ENCODE data around the gene FCAMR. TPM values are rescaled to one million over a fixed set of nuclear protein-coding genes. Genes with fewer than 3 reads are reported as not detected.

Gene FCAMR
- total RNA-seq, 1 donor from 2014 or later = not detected

DNA sequence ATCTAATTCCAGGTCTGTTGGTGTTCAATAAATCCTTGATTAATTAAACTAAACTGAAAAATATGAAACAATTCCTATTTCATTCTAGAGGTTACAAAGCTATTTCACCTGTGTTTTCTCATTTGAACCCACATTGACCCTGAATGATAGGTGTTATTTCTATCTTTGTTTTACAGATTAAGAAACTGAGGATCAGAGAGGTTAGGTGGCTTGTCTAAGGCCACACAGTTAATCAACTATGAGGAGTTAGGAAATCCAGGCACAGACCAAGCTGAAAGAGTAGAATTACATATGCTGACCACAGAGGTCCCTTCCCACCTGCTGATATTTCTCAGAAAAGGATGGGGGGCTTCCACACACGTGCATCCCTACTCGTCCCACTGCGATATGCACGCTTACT is 24.5 kb downstream of the FCAMR start:
- Mint-ChIP-seq H3K4me3 (ENCODE audit: unreplicated experiment) (no peak overlapping the region), H3K27me3 (ENCODE audit: low read depth, unreplicated experiment) (peaks cover 70% of the 10 kb centered on the region), H3K36me3 (ENCODE audit: low read depth, unreplicated experiment) (no peaks in the 10 kb centered on the region), H3K27ac (ENCODE audit: unreplicated experiment) (no peak overlapping the region), H3K9me3 (ENCODE audit: unreplicated experiment) (peaks cover 5% of the 10 kb centered on the region), H3K4me1 (ENCODE audit: low read depth, unreplicated experiment) (no peaks in the 10 kb centered on the region)
- Histone ChIP-seq H3K9me3 (ENCODE audit: insufficient read depth, low read depth, low read length) (no peaks in the 10 kb centered on the region), H3K79me2 (ENCODE audit: insufficient read depth, low read length) (no peaks in the 10 kb centered on the region), H3K9ac (ENCODE audit: low read length) (no peak overlapping the region), H3K36me3 (ENCODE audit: insufficient read depth, low read length) (no peaks in the 10 kb centered on the region), H3K27ac (ENCODE audit: low read depth, low read length) (no peak overlapping the region), H3K27me3 (ENCODE audit: insufficient read depth, low read length) (peaks cover 14% of the 10 kb centered on the region), H3K4me3 (ENCODE audit: insufficient read depth, low read depth, low read length) (no peak overlapping the region), H3K4me2 (ENCODE audit: low read length) (no peak overlapping the region), H3K4me1 (ENCODE audit: insufficient read depth, low read length) (no peaks in the 10 kb centered on the region), H4K20me1 (ENCODE audit: insufficient read depth, low read length) (no peaks in the 10 kb centered on the region), H2AFZ (ENCODE audit: low read depth, low read length) (no peak overlapping the region)
- FAIRE-seq (no peak), DNase-seq (ENCODE audit: low read depth) (no peak)
- TF ChIP-seq, protein P1, sequence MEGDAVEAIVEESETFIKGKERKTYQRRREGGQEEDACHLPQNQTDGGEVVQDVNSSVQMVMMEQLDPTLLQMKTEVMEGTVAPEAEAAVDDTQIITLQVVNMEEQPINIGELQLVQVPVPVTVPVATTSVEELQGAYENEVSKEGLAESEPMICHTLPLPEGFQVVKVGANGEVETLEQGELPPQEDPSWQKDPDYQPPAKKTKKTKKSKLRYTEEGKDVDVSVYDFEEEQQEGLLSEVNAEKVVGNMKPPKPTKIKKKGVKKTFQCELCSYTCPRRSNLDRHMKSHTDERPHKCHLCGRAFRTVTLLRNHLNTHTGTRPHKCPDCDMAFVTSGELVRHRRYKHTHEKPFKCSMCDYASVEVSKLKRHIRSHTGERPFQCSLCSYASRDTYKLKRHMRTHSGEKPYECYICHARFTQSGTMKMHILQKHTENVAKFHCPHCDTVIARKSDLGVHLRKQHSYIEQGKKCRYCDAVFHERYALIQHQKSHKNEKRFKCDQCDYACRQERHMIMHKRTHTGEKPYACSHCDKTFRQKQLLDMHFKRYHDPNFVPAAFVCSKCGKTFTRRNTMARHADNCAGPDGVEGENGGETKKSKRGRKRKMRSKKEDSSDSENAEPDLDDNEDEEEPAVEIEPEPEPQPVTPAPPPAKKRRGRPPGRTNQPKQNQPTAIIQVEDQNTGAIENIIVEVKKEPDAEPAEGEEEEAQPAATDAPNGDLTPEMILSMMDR (IDR thresholded peaks at IDR 0.05; ENCODE audit: insufficient read depth, low read depth, low read length) = no peak
- no peak for TF ChIP-seq EZH2 (IDR thresholded peaks at IDR 0.05; ENCODE audit: insufficient read depth, low read length)

DNA sequence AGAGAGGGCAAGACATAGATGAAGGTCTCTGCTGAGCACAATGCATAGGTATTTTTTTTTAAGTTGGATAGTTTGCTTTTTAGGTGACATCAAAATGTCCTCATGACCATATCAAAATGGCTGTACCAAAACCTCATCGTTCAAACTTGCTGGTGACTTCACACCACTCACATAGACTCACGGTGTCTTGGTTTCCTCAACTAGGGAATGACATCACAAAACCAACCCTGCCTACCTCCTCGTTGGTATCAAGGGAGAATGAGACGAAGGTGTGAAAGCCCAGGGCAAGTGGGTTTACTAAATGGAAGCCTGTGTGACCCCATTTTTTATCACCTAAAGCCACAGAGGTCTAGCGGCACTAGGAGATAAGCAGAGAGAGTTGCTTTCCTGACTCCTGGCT is 25.6 kb downstream of the FCAMR start:
- FAIRE-seq (no peak), DNase-seq (ENCODE audit: low read depth) (no peak)
- H3K36me3 ChIP-seq (ENCODE audit: insufficient read depth, low read length) = no peaks in the 10 kb centered on the region
- no peak overlapping the region for H3K27ac Mint-ChIP-seq (ENCODE audit: unreplicated experiment)
- H3K4me1 ChIP-seq (ENCODE audit: insufficient read depth, low read length) = no peaks in the 10 kb centered on the region
- peaks cover 5% of the 10 kb centered on the region for H3K9me3 Mint-ChIP-seq (ENCODE audit: unreplicated experiment)
- H3K9ac ChIP-seq (ENCODE audit: low read length) = no peak overlapping the region
- no peaks in the 10 kb centered on the region for H3K4me1 Mint-ChIP-seq (ENCODE audit: low read depth, unreplicated experiment)
- no peak overlapping the region for H3K4me3 ChIP-seq (ENCODE audit: insufficient read depth, low read depth, low read length)
- no peaks in the 10 kb centered on the region for H4K20me1 ChIP-seq (ENCODE audit: insufficient read depth, low read length)
- no peak overlapping the region for H3K4me2 ChIP-seq (ENCODE audit: low read length)
- TF ChIP-seq, protein P1 (IDR thresholded peaks at IDR 0.05; ENCODE audit: insufficient read depth, low read depth, low read length) = no peak
- TF ChIP-seq EZH2 (IDR thresholded peaks at IDR 0.05; ENCODE audit: insufficient read depth, low read length) = no peak
- H3K27me3 Mint-ChIP-seq (ENCODE audit: low read depth, unreplicated experiment) = peaks cover 68% of the 10 kb centered on the region
- H3K27me3 ChIP-seq (ENCODE audit: insufficient read depth, low read length) = peaks cover 14% of the 10 kb centered on the region
- H3K36me3 Mint-ChIP-seq (ENCODE audit: low read depth, unreplicated experiment) = no peaks in the 10 kb centered on the region
- H2AFZ ChIP-seq (ENCODE audit: low read depth, low read length) = no peak overlapping the region
- no peak overlapping the region for H3K4me3 Mint-ChIP-seq (ENCODE audit: unreplicated experiment)
- H3K9me3 ChIP-seq (ENCODE audit: insufficient read depth, low read depth, low read length) = no peaks in the 10 kb centered on the region
- H3K79me2 ChIP-seq (ENCODE audit: insufficient read depth, low read length) = no peaks in the 10 kb centered on the region
- no peak overlapping the region for H3K27ac ChIP-seq (ENCODE audit: low read depth, low read length)

DNA sequence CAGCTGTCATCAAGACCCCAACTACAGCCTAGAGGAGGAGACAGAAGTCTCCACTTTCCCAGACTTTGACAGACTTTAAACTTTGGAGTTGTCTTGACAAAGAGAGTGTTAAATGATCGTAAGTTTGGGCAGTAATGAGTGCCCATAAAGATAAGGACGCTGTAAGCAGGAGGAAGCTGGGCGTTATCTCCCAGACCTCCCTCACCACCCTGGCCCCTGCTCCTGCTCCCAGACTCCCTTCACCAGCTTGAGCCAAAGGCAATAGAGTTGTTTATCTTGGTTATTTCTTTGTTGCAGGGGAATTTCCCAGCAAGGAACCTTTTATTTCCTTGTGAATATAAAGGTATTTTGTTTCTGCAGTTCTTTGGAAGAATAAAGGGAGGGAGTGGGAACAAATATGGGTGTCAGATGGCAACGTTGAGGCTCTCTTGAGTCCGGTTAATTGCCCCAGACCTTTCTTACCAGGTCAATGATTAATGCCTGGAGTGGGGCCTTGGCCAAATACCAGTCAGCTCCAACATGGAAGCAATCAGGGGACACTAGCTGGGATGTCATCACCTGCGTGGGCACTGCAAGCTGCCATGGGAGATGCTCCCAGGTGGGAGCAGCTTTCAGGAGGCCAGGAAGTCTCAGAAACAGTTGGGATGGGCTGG is 28.4 kb downstream of the FCAMR start:
- no peak overlapping the region for H2AFZ ChIP-seq (ENCODE audit: low read depth, low read length)
- no peak overlapping the region for H3K27ac ChIP-seq (ENCODE audit: low read depth, low read length)
- no peak overlapping the region for H3K27ac Mint-ChIP-seq (ENCODE audit: unreplicated experiment)
- H3K79me2 ChIP-seq (ENCODE audit: insufficient read depth, low read length) = no peaks in the 10 kb centered on the region
- no peaks in the 10 kb centered on the region for H3K9me3 ChIP-seq (ENCODE audit: insufficient read depth, low read depth, low read length)
- H3K4me2 ChIP-seq (ENCODE audit: low read length) = no peak overlapping the region
- no peaks in the 10 kb centered on the region for H3K4me1 Mint-ChIP-seq (ENCODE audit: low read depth, unreplicated experiment)
- DNase-seq (ENCODE audit: low read depth) = no peak
- H3K27me3 ChIP-seq (ENCODE audit: insufficient read depth, low read length) = peaks cover 14% of the 10 kb centered on the region
- FAIRE-seq = no peak
- no peaks in the 10 kb centered on the region for H3K36me3 Mint-ChIP-seq (ENCODE audit: low read depth, unreplicated experiment)
- no peak overlapping the region for H3K4me3 ChIP-seq (ENCODE audit: insufficient read depth, low read depth, low read length)
- no peaks in the 10 kb centered on the region for H3K4me1 ChIP-seq (ENCODE audit: insufficient read depth, low read length)
- no peak overlapping the region for H3K9ac ChIP-seq (ENCODE audit: low read length)
- no peaks in the 10 kb centered on the region for H3K36me3 ChIP-seq (ENCODE audit: insufficient read depth, low read length)
- H3K4me3 Mint-ChIP-seq (ENCODE audit: unreplicated experiment) = no peak overlapping the region
- H3K9me3 Mint-ChIP-seq (ENCODE audit: unreplicated experiment) = peaks cover 5% of the 10 kb centered on the region
- no peaks in the 10 kb centered on the region for H4K20me1 ChIP-seq (ENCODE audit: insufficient read depth, low read length)
- no peak for TF ChIP-seq EZH2 (IDR thresholded peaks at IDR 0.05; ENCODE audit: insufficient read depth, low read length)
- TF ChIP-seq, protein P1 (IDR thresholded peaks at IDR 0.05; ENCODE audit: insufficient read depth, low read depth, low read length) = no peak
- H3K27me3 Mint-ChIP-seq (ENCODE audit: low read depth, unreplicated experiment) = peaks cover 65% of the 10 kb centered on the region

Measured in astrocyte (in vitro differentiated cells and primary cell).